Glutamatergic neuron (in vitro differentiated cells): ENCODE measurements around the gene ZPBP2. TPM values are rescaled to one million over a fixed set of nuclear protein-coding genes. Genes with fewer than 3 reads are reported as not detected.

ENCODE experiments used
- DNase-seq: peaks from one replicate; pipeline ENCODE4 v3.0.0; 2022
- H3K27ac Mint-ChIP-seq: one replicate; pipeline ENCODE4 v1.8.0; 2020; ENCODE audit warnings: mild to moderate bottlenecking, mixed read lengths, inconsistent platforms; ENCODE audit not compliant: unreplicated experiment
- H3K27me3 Mint-ChIP-seq: one replicate; pipeline ENCODE4 v1.8.0; 2020; ENCODE audit warnings: mild to moderate bottlenecking, moderate library complexity, mixed read lengths, inconsistent platforms; ENCODE audit not compliant: unreplicated experiment
- H3K36me3 Mint-ChIP-seq: one replicate; pipeline ENCODE4 v1.8.0; 2020; ENCODE audit warnings: mild to moderate bottlenecking, mixed read lengths, inconsistent platforms; ENCODE audit not compliant: unreplicated experiment
- H3K4me1 Mint-ChIP-seq: one replicate; pipeline ENCODE4 v1.8.0; 2020; ENCODE audit warnings: mild to moderate bottlenecking, low read depth, mixed read lengths, inconsistent platforms; ENCODE audit not compliant: unreplicated experiment
- H3K4me3 Mint-ChIP-seq: one replicate; pipeline ENCODE4 v1.8.0; 2020; ENCODE audit warnings: mild to moderate bottlenecking, mixed read lengths, inconsistent platforms; ENCODE audit not compliant: unreplicated experiment
- H3K9me3 Mint-ChIP-seq: one replicate; pipeline ENCODE4 v1.8.0; 2020; ENCODE audit warnings: mild to moderate bottlenecking, moderate library complexity, mixed read lengths, inconsistent platforms; ENCODE audit not compliant: unreplicated experiment
- CTCF ChIP-seq: fragments of 200-600 bp; sonication (generic); IDR thresholded peaks from one replicate; pipeline ENCODE4 v1.5.0; 2021; ENCODE audit not compliant: partially characterized antibody, unreplicated experiment
- total RNA-seq: library from RNA; stranded (reverse); fragmentation: NEBNext Ultra II Directional; extraction: Animal tissue kit (Norgen Biotek cat#: 25700); gene quantifications from one replicate; pipeline ENCODE4 v1.2.1, GENCODE V29; 2021; ENCODE audit not compliant: unreplicated experiment

The ZPBP2 gene
- total RNA-seq, 1 donor from 2014 or later, result not detected

- peaks cover 11% of the 10 kb centered on the region for H3K36me3 Mint-ChIP-seq
- H3K27ac Mint-ChIP-seq, result no peak overlapping the region
- peaks cover 2% of the 10 kb centered on the region for H3K27me3 Mint-ChIP-seq
- peaks cover 20% of the 10 kb centered on the region for H3K4me1 Mint-ChIP-seq
- TF ChIP-seq CTCF, result no peak
- peaks cover 4% of the 10 kb centered on the region for H3K9me3 Mint-ChIP-seq
- no peak overlapping the region for H3K4me3 Mint-ChIP-seq
- no peak for DNase-seq
Measured at GRCh38 chr17:39919087-39919683, 51.2 kb downstream of the ZPBP2 start.

- Mint-ChIP-seq H3K27me3 (peaks cover 2% of the 10 kb centered on the region), H3K9me3 (peaks cover 4% of the 10 kb centered on the region), H3K4me1 (peaks cover 32% of the 10 kb centered on the region), H3K36me3 (peaks cover 11% of the 10 kb centered on the region), H3K27ac (no peak overlapping the region), H3K4me3 (no peak overlapping the region)
- peak; percentile 67 for DNase-seq
- TF ChIP-seq CTCF, result no peak
Measured at GRCh38 chr17:39920218-39921210, 52.5 kb downstream of the ZPBP2 start.

- no peak overlapping the region for H3K4me3 Mint-ChIP-seq
- TF ChIP-seq CTCF, result no peak
- no peak for DNase-seq
- peaks cover 11% of the 10 kb centered on the region for H3K36me3 Mint-ChIP-seq
- H3K9me3 Mint-ChIP-seq, result peaks cover 4% of the 10 kb centered on the region
- peaks cover 2% of the 10 kb centered on the region for H3K27me3 Mint-ChIP-seq
- H3K4me1 Mint-ChIP-seq, result peaks cover 41% of the 10 kb centered on the region
- H3K27ac Mint-ChIP-seq, result no peak overlapping the region
Measured at GRCh38 chr17:39921323-39921722, 53.3 kb downstream of the ZPBP2 start.

GRCh38 chr17:39922006-39922405 is 54.0 kb downstream of the ZPBP2 start:
- TF ChIP-seq CTCF, result no peak
- Mint-ChIP-seq H3K27ac (no peak overlapping the region), H3K4me1 (peaks cover 39% of the 10 kb centered on the region), H3K9me3 (peaks cover 4% of the 10 kb centered on the region), H3K4me3 (no peak overlapping the region), H3K27me3 (peaks cover 1% of the 10 kb centered on the region), H3K36me3 (peaks cover 7% of the 10 kb centered on the region)
- DNase-seq, result no peak

GRCh38 chr17:39923230-39923629 is 55.2 kb downstream of the ZPBP2 start:
- Mint-ChIP-seq H3K27me3 (peaks cover 6% of the 10 kb centered on the region), H3K4me1 (peaks cover 38% of the 10 kb centered on the region), H3K27ac (peak overlapping the region; percentile 17), H3K36me3 (no peaks in the 10 kb centered on the region), H3K9me3 (peaks cover 6% of the 10 kb centered on the region), H3K4me3 (peak overlapping the region; percentile 34)
- no peak for TF ChIP-seq CTCF
- no peak for DNase-seq
